ENCODE measurements around the gene SH3TC2.

The SH3TC2 gene

GRCh38 chr5:149063017-149063687, at the start of gene SH3TC2:
Gene SH3TC2, minus strand, starts transcription at chr5:149063062. Its CDS starts 40 bp downstream, at chr5:149063022.
- Histone ChIP-seq H3K36me3 (ENCODE audit: insufficient read depth, insufficient read length, low read length) (no peaks in the 10 kb centered on the region), H3K4me3 (ENCODE audit: insufficient read length, low read depth) (no peak within 1 kb of the TSS)
- DNase-seq (ENCODE audit: low read depth, low spot score) = peak; percentile 78

GRCh38 chr5:149110406-149110805, 47.5 kb upstream of the SH3TC2 start:
- DNase-seq (ENCODE audit: low read depth, low spot score) = no peak
- Histone ChIP-seq H3K36me3 (ENCODE audit: insufficient read depth, insufficient read length, low read length) (no peaks in the 10 kb centered on the region), H3K4me1 (ENCODE audit: insufficient read depth, insufficient read length) (no peaks in the 10 kb centered on the region), H3K4me3 (ENCODE audit: insufficient read length, low read depth) (no peak overlapping the region), H3K27me3 (ENCODE audit: insufficient read depth, insufficient read length) (no peaks in the 10 kb centered on the region), H3K9ac (ENCODE audit: insufficient read length, low read depth) (no peak overlapping the region), H3K9me3 (ENCODE audit: insufficient read depth, low read length) (no peaks in the 10 kb centered on the region)
- no peak for TF ChIP-seq ZNF274 (IDR thresholded peaks at IDR 0.05; ENCODE audit: low read depth, low read length)
- no peak for TF ChIP-seq SUZ12 (IDR thresholded peaks at IDR 0.05; ENCODE audit: extremely low read depth, insufficient read depth, insufficient read length)
- TF ChIP-seq YY1 (IDR thresholded peaks at IDR 0.05; ENCODE audit: insufficient read depth, insufficient read length) = no peak

More at GRCh38 chr5:149063017-149063687, at the start of gene SH3TC2:
- no peak for TF ChIP-seq YY1 (IDR thresholded peaks at IDR 0.05; ENCODE audit: insufficient read depth, insufficient read length)
- no peak for TF ChIP-seq ZNF274 (IDR thresholded peaks at IDR 0.05; ENCODE audit: low read depth, low read length)
- no peak for TF ChIP-seq SUZ12 (IDR thresholded peaks at IDR 0.05; ENCODE audit: extremely low read depth, insufficient read depth, insufficient read length)
- H3K27me3 ChIP-seq (ENCODE audit: insufficient read depth, insufficient read length) = no peaks in the 10 kb centered on the region
- no peak within 1 kb of the TSS for H3K9ac ChIP-seq (ENCODE audit: insufficient read length, low read depth)
- H3K9me3 ChIP-seq (ENCODE audit: insufficient read depth, low read length) = peaks cover 7% of the 10 kb centered on the region
- no peaks in the 10 kb centered on the region for H3K4me1 ChIP-seq (ENCODE audit: insufficient read depth, insufficient read length)

- no peak for DNase-seq (ENCODE audit: low read depth, low spot score)
- Histone ChIP-seq H3K9me3 (ENCODE audit: insufficient read depth, low read length) (no peaks in the 10 kb centered on the region), H3K4me3 (ENCODE audit: insufficient read length, low read depth) (no peak overlapping the region), H3K36me3 (ENCODE audit: insufficient read depth, insufficient read length, low read length) (no peaks in the 10 kb centered on the region), H3K4me1 (ENCODE audit: insufficient read depth, insufficient read length) (no peaks in the 10 kb centered on the region), H3K9ac (ENCODE audit: insufficient read length, low read depth) (no peak overlapping the region), H3K27me3 (ENCODE audit: insufficient read depth, insufficient read length) (no peaks in the 10 kb centered on the region)
- TF ChIP-seq YY1 (IDR thresholded peaks at IDR 0.05; ENCODE audit: insufficient read depth, insufficient read length) (no peak), SUZ12 (IDR thresholded peaks at IDR 0.05; ENCODE audit: extremely low read depth, insufficient read depth, insufficient read length) (no peak), ZNF274 (IDR thresholded peaks at IDR 0.05; ENCODE audit: low read depth, low read length) (no peak)
Measured at GRCh38 chr5:149108651-149109280, 45.9 kb upstream of the SH3TC2 start.

- Histone ChIP-seq H3K4me1 (ENCODE audit: insufficient read depth, insufficient read length) (no peaks in the 10 kb centered on the region), H3K27me3 (ENCODE audit: insufficient read depth, insufficient read length) (no peaks in the 10 kb centered on the region), H3K4me3 (ENCODE audit: insufficient read length, low read depth) (no peak overlapping the region), H3K36me3 (ENCODE audit: insufficient read depth, insufficient read length, low read length) (no peaks in the 10 kb centered on the region), H3K9ac (ENCODE audit: insufficient read length, low read depth) (no peak overlapping the region), H3K9me3 (ENCODE audit: insufficient read depth, low read length) (peaks cover 6% of the 10 kb centered on the region; the same call in 1 of the 2 replicates)
- DNase-seq (ENCODE audit: low read depth, low spot score) = no peak
- no peak for TF ChIP-seq ZNF274 (IDR thresholded peaks at IDR 0.05; ENCODE audit: low read depth, low read length)
- no peak for TF ChIP-seq YY1 (IDR thresholded peaks at IDR 0.05; ENCODE audit: insufficient read depth, insufficient read length)
- TF ChIP-seq SUZ12 (IDR thresholded peaks at IDR 0.05; ENCODE audit: extremely low read depth, insufficient read depth, insufficient read length) = no peak
Measured at GRCh38 chr5:149100331-149100730, 37.5 kb upstream of the SH3TC2 start.

GRCh38 chr5:149099920-149100319, 37.1 kb upstream of the SH3TC2 start:
- H3K4me1 ChIP-seq (ENCODE audit: insufficient read depth, insufficient read length) = no peaks in the 10 kb centered on the region
- H3K4me3 ChIP-seq (ENCODE audit: insufficient read length, low read depth) = no peak overlapping the region
- H3K36me3 ChIP-seq (ENCODE audit: insufficient read depth, insufficient read length, low read length) = no peaks in the 10 kb centered on the region
- H3K9me3 ChIP-seq (ENCODE audit: insufficient read depth, low read length) = peaks cover 6% of the 10 kb centered on the region; the same call in 1 of the 2 replicates
- no peak for DNase-seq (ENCODE audit: low read depth, low spot score)
- TF ChIP-seq SUZ12 (IDR thresholded peaks at IDR 0.05; ENCODE audit: extremely low read depth, insufficient read depth, insufficient read length) (no peak), YY1 (IDR thresholded peaks at IDR 0.05; ENCODE audit: insufficient read depth, insufficient read length) (no peak), ZNF274 (IDR thresholded peaks at IDR 0.05; ENCODE audit: low read depth, low read length) (no peak)
- H3K9ac ChIP-seq (ENCODE audit: insufficient read length, low read depth) = no peak overlapping the region
- H3K27me3 ChIP-seq (ENCODE audit: insufficient read depth, insufficient read length) = no peaks in the 10 kb centered on the region

- H3K4me3 ChIP-seq (ENCODE audit: insufficient read length, low read depth) = no peak overlapping the region
- no peak for DNase-seq (ENCODE audit: low read depth, low spot score)
- H3K27me3 ChIP-seq (ENCODE audit: insufficient read depth, insufficient read length) = no peaks in the 10 kb centered on the region
- TF ChIP-seq ZNF274 (IDR thresholded peaks at IDR 0.05; ENCODE audit: low read depth, low read length) (no peak), YY1 (IDR thresholded peaks at IDR 0.05; ENCODE audit: insufficient read depth, insufficient read length) (no peak), SUZ12 (IDR thresholded peaks at IDR 0.05; ENCODE audit: extremely low read depth, insufficient read depth, insufficient read length) (no peak)
- 0 out of 2 replicates have a peak, but pooled peaks cover 6% of the 10 kb centered on the region for H3K9me3 ChIP-seq (ENCODE audit: insufficient read depth, low read length)
- H3K9ac ChIP-seq (ENCODE audit: insufficient read length, low read depth) = no peak overlapping the region
- no peaks in the 10 kb centered on the region for H3K4me1 ChIP-seq (ENCODE audit: insufficient read depth, insufficient read length)
- no peaks in the 10 kb centered on the region for H3K36me3 ChIP-seq (ENCODE audit: insufficient read depth, insufficient read length, low read length)
Measured at GRCh38 chr5:149094996-149095395, 32.1 kb upstream of the SH3TC2 start.

- no peak for DNase-seq (ENCODE audit: low read depth, low spot score)
- 0 out of 2 replicates have a peak, but pooled peaks cover 6% of the 10 kb centered on the region for H3K9me3 ChIP-seq (ENCODE audit: insufficient read depth, low read length)
- H3K4me1 ChIP-seq (ENCODE audit: insufficient read depth, insufficient read length) = no peaks in the 10 kb centered on the region
- TF ChIP-seq ZNF274 (IDR thresholded peaks at IDR 0.05; ENCODE audit: low read depth, low read length) = no peak
- TF ChIP-seq YY1 (IDR thresholded peaks at IDR 0.05; ENCODE audit: insufficient read depth, insufficient read length) = no peak
- TF ChIP-seq SUZ12 (IDR thresholded peaks at IDR 0.05; ENCODE audit: extremely low read depth, insufficient read depth, insufficient read length) = no peak
- H3K9ac ChIP-seq (ENCODE audit: insufficient read length, low read depth) = no peak overlapping the region
- H3K27me3 ChIP-seq (ENCODE audit: insufficient read depth, insufficient read length) = no peaks in the 10 kb centered on the region
- no peak overlapping the region for H3K4me3 ChIP-seq (ENCODE audit: insufficient read length, low read depth)
- no peaks in the 10 kb centered on the region for H3K36me3 ChIP-seq (ENCODE audit: insufficient read depth, insufficient read length, low read length)
Measured at GRCh38 chr5:149093625-149094024, 30.8 kb upstream of the SH3TC2 start.

All from NT2/D1 (cell line).